HG02571 (cell line): ENCODE data around the gene KIF3C.
A peak's percentile ranks its signal among the peaks of the same experiment; 100 is the strongest.

ENCODE experiments used
- ATAC-seq: cut with Tn5 transposase; IDR thresholded peaks from one replicate; pipeline ENCODE4 v1.9.1; 2021; ENCODE audit warnings: mild to moderate bottlenecking, moderate library complexity; ENCODE audit not compliant: unreplicated experiment

The KIF3C gene

DNA sequence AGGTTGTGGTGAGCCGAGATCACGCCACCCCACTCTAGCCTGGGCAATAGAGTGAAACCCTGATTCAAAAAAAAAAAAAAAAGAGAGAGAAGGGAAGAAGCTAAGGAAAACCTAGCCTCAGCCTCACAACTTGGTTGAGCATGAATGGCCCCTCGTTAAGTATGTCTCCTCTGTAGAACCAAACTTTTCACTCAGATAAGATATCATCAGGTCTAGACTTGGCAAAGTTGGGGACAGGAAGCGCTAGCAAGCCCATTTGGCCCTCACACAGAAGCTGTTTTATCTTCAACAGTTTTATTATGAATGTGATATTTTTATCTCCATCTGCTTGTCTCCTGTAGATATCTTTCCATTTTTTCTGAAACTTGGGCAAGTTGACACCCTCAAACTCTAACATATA lies 100.5 kb downstream of the KIF3C start:
- ATAC-seq: no peak

DNA sequence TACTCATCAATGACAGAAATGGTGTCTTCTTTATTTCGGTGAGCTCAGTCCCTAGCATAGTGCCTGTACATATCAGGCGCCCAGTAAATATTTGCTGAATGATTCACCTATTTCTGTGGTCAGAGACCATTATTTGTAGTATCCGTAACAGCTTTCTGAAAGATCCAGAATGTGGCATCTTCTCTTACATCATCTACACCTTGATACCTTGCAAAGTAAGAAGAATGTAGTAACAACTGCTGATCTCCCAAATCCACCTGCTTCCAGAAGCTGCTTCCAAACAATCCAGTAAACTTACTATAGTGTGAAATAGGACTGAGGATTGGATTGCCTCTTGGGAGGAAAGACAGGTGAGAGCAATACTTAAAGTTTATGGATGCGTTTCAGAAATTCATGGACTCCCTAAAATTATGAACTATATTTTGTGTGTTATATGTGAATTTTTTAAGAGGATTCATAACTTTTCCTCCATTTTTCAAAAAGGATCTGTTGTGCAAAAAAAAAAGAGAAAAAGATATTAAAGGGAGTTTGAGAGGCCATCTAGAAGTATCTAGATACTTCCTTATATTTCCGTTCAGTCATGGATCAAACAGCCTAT lies 103.1 kb downstream of the KIF3C start:
- no peak for ATAC-seq

DNA sequence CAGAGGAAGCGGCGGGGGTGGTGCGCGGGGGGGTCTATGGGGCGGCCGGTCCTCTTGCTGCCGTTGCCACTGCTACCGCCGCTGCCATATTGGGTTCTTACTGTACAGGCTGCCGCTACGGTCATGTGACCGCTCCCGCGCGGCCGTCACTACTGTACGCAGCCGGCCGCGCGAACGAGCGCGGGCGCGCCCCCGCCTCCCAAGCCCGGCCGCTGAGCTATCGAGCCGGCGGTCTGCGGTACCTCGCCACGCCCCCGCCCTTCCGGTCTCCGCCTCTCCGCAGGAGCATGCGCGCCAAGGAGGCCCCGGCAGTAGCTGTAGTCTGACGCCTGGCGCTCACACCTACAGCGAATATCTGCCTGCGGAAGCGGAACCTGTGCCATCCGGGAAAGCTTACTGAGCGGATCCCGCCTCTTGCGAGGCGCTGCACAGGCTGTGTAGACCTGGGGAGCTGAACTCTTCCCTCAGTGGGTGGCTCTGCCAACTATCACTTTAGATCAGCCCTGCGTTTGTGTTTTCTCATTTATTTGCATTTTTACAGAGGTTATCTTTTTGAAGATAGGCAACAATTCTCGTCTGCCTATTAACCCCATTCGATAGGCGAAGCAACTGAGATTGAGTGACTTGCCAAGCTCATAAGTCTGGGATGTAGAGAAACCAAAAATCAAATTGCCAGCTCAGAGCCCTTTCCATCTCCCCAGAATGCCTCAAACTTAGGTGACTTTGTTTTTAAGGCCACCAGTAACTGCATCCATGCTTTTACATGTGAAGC lies 103.8 kb downstream of the KIF3C start, which contains the start of gene ASXL2:
ASXL2 (minus strand) TSS at position 127 of the 772 bp plus-strand sequence. CDS start 265 bp downstream, outside the sequence.
- peak; percentile 92 for ATAC-seq

DNA sequence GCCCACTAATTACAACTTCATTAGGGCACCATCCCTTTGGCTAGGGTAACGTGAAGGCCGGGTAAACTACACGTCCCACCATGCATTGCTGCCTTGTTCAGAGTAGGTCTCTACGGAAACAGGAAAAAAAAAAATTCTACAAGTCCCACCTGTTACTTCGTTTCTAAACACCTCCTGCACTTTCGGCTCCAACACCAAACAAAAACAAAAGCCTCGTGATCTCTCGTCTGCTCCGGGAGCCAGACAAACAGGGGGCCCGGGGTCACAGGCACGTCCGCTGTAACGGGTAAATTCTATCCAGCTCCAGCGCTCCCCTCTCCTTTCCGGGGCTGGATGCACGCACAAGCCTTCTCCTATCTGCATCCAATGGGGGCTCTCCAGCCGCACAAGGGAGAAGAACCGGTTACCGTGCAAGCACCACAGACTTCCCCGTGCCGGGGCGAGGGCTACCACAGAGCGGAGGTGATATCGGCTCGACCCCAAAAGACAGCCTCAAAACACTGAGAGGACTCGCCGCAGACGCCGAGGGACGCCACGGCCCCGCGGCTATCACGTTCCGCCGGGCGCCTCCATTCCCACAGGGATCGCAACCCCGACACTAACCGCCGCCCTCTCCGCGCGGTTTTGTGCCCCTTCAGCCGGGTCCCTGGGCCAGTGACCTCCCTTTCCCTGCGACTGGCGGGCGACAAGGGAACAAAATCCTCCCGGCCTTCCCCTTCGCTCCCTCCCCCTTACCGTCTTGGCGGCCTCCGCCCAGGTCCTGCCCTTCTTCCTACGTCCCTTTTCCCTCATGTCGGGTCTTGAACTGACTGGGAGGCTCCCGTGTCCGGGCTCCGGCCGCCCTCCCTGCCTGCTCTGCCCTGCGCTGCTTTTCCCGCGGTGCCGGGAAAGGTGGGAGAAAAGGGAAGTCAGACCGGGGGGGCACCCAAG lies 104.6 kb downstream of the KIF3C start:
- peak; percentile 38 for ATAC-seq
